Endothelial cell of umbilical vein (primary cell): Measurements from ENCODE around the gene SMARCA4. TPM values are rescaled to one million over a fixed set of nuclear protein-coding genes. Genes with fewer than 3 reads are reported as not detected.

Experiments used
- BruUV-seq: library from RNA; stranded (reverse); fragments of 400-500 nt; replicated peaks from 2 replicates; lab custom pipeline; 2021; lab: Mats Ljungman, UMichigan
- CTCF ChIA-PET: fragments of 300-600, 350-600 bp; sonication (Branson Sonifier 250); formaldehyde crosslinking; loops from one replicate; lab custom pipeline; 2021; ENCODE audit warnings: antibody characterized with exemption, inconsistent platforms; lab: Charles Lee
- POLR2A ChIA-PET: fragments of 300-600, 350-600 bp; sonication (Branson Sonifier 250); formaldehyde crosslinking; loops from one replicate; lab custom pipeline; 2021; ENCODE audit warnings: antibody characterized with exemption, inconsistent platforms; lab: Charles Lee
- DNase-seq: peaks from one replicate; pipeline ENCODE4 v3.0.0-alpha.2; 2011; ENCODE audit warnings: low read depth, low spot score
- FAIRE-seq: peaks from 2 replicates; lab custom pipeline; 2011; peaks lifted over from hg19 to GRCh38; lab: Jason Lieb, UNC
- H2AFZ ChIP-seq: 2 replicates; pipeline ENCODE4 v1.6.0; 2012; ENCODE audit warnings: low read depth, low read length, control low read depth, inconsistent platforms
- H3K27ac ChIP-seq: 2 replicates; pipeline ENCODE4 v1.5.1; 2011; ENCODE audit warnings: low read depth, mild to moderate bottlenecking, control low read depth, low read length, moderate library complexity; ENCODE audit not compliant: insufficient read depth
- H3K27me3 ChIP-seq, 2 experiments: 2 replicates each; pipeline versions ENCODE4 v1.6.0 to v1.6.1; 2011; ENCODE audit warnings: low read length in 2 of 2, mixed read lengths in 1 of 2; ENCODE audit not compliant: control insufficient read depth in 2 of 2, insufficient read depth in 2 of 2
- H3K36me3 ChIP-seq, 2 experiments: 2 replicates in 1 of 2; 3 replicates in 1 of 2; pipeline ENCODE4 v1.5.1; 2011; ENCODE audit warnings: low read length in 2 of 2, mild to moderate bottlenecking in 1 of 2, moderate library complexity in 1 of 2; ENCODE audit not compliant: control insufficient read depth in 2 of 2, insufficient read depth in 2 of 2; ENCODE audit errors: extremely low read depth in 1 of 2
- H3K4me1 ChIP-seq: 3 replicates; pipeline ENCODE4 v1.5.1; 2011; ENCODE audit warnings: mild to moderate bottlenecking, low read length; ENCODE audit not compliant: control insufficient read depth, insufficient read depth; ENCODE audit errors: extremely low read depth
- H3K4me2 ChIP-seq: 2 replicates; pipeline ENCODE4 v1.6.1; 2011; ENCODE audit warnings: low read length, control low read depth, mixed read lengths; ENCODE audit not compliant: insufficient read depth
- H3K4me3 ChIP-seq, 3 experiments: fragments of 200-600 bp in 1 of 3; sonication (generic), shearing (Covaris generic) in 1 of 3; replicated peaks in 1 of 3; 2 replicates each; pipeline ENCODE4 v1.5.1; 2011 to 2016; ENCODE audit warnings: control low read depth in 3 of 3, low read length in 3 of 3, mild to moderate bottlenecking in 2 of 3, inconsistent platforms in 1 of 3, low read depth in 1 of 3, moderate library complexity in 1 of 3; ENCODE audit not compliant: insufficient read depth in 1 of 3
- H3K79me2 ChIP-seq: 2 replicates; pipeline ENCODE4 v1.6.0; 2012; ENCODE audit warnings: low read length, inconsistent platforms; ENCODE audit not compliant: control insufficient read depth, insufficient read depth
- H3K9ac ChIP-seq: replicated peaks from 2 replicates; pipeline ENCODE3; 2011; ENCODE audit warnings: low read length, control low read depth; ENCODE audit not compliant: insufficient read depth; ENCODE audit errors: extremely low read depth
- H3K9me1 ChIP-seq: replicated peaks from 3 replicates; pipeline ENCODE4 v1.6.0; 2011; ENCODE audit warnings: mild to moderate bottlenecking, low read length; ENCODE audit not compliant: control insufficient read depth, insufficient read depth; ENCODE audit errors: extremely low read depth
- H3K9me3 ChIP-seq: replicated peaks from 2 replicates; pipeline ENCODE4 v1.5.1; 2012; ENCODE audit warnings: low read length, inconsistent platforms; ENCODE audit not compliant: control insufficient read depth, insufficient read depth
- H4K20me1 ChIP-seq: replicated peaks from 2 replicates; pipeline ENCODE3; 2011; ENCODE audit warnings: mild to moderate bottlenecking, low read length; ENCODE audit not compliant: control insufficient read depth, insufficient read depth; ENCODE audit errors: extremely low read depth
- CTCF ChIP-seq, 2 donors: IDR thresholded peaks; 1 replicate in 1 of 2; 2 replicates in 1 of 2; pipeline ENCODE4 v1.5.1; 2011; ENCODE audit warnings: low read length in 2 of 2, mild to moderate bottlenecking in 2 of 2, moderate library complexity in 2 of 2, control low read depth in 1 of 2, inconsistent platforms in 1 of 2, low read depth in 1 of 2; ENCODE audit not compliant: insufficient read depth in 1 of 2; ENCODE audit errors: extremely low read depth in 1 of 2
- EZH2 ChIP-seq: IDR thresholded peaks from 2 replicates; pipeline ENCODE4 v1.6.1; 2012; ENCODE audit warnings: borderline replicate concordance, low read depth, mild to moderate bottlenecking, moderate library complexity, low read length, inconsistent platforms; ENCODE audit not compliant: severe bottlenecking
- FOS ChIP-seq: IDR thresholded peaks from 2 replicates; pipeline ENCODE4 v1.6.1; 2011; ENCODE audit warnings: mild to moderate bottlenecking, low read length, moderate library complexity, borderline replicate concordance; ENCODE audit not compliant: insufficient read depth
- GATA2 ChIP-seq: IDR thresholded peaks from 2 replicates; pipeline ENCODE4 v1.7.0; 2011; ENCODE audit warnings: low read depth, mild to moderate bottlenecking, moderate library complexity, mixed read lengths, low read length; ENCODE audit not compliant: insufficient read length, insufficient read depth
- JUN ChIP-seq: IDR thresholded peaks from 2 replicates; pipeline ENCODE4 v1.6.1; 2011; ENCODE audit warnings: borderline replicate concordance, low read depth; ENCODE audit not compliant: insufficient read length, insufficient read depth
- MAX ChIP-seq: IDR thresholded peaks from 2 replicates; pipeline ENCODE4 v1.6.1; 2011; ENCODE audit not compliant: insufficient read depth, insufficient read length
- MYC ChIP-seq: IDR thresholded peaks from one replicate; pipeline ENCODE4 v1.6.1; 2011; ENCODE audit warnings: mild to moderate bottlenecking, low read depth, low read length
- POLR2A ChIP-seq: IDR thresholded peaks from 2 replicates; pipeline ENCODE4 v1.6.1; 2012; ENCODE audit warnings: low read depth, mild to moderate bottlenecking, control low read depth, low read length
- POLR2AphosphoS5 ChIP-seq: IDR thresholded peaks from 2 replicates; pipeline ENCODE4 v1.6.1; 2012; ENCODE audit warnings: low read depth, mild to moderate bottlenecking, control low read depth, low read length, moderate library complexity; ENCODE audit not compliant: insufficient read depth
- dilution Hi-C: fragments of 300-500 bp; cut with MboI; formaldehyde crosslinking; loops from one replicate; pipeline ENCODE4 v1.15.0; 2019; ENCODE audit warnings: low sequenced_read_pairs; ENCODE audit not compliant: extremely low pct_ligation_motif_present
- intact Hi-C: fragments of 100-400 bp; cut with micrococcal nuclease; formaldehyde crosslinking; loops from one replicate; pipeline ENCODE4 v1.10.0; 2022
- polyA plus RNA-seq, 4 experiments: library from polyadenylated mRNA; depleted of rRNA in 3 of 4; stranded (reverse) in 3 of 4; unstranded in 1 of 4; fragments of >200 nt; gene quantifications; 2 replicates each; pipeline versions ENCODE4 v1.2.1 to v1.2.3, GENCODE V29; 2011 to 2012; ENCODE audit warnings: missing spikeins in 1 of 4
- total RNA-seq: library from RNA; stranded (reverse); gene quantifications from 2 replicates; pipeline ENCODE4 v1.2.3, GENCODE V29; 2021

SMARCA4 gene
- total and polyA plus RNA-seq, 2 donors (not counting 3 experiments of a cell fraction or from before 2014, with no cell fraction given): 65.0 to 177 TPM

- POLR2A ChIA-PET: no interaction called here
- no peak overlapping the region for H3K4me2 ChIP-seq
- no peaks in the 10 kb centered on the region for H3K9me3 ChIP-seq
- no peaks in the 10 kb centered on the region for H3K4me1 ChIP-seq
- peaks cover 3% of the 10 kb centered on the region for H3K79me2 ChIP-seq
- TF ChIP-seq POLR2A: no peak
- TF ChIP-seq GATA2: no peak
- TF ChIP-seq MAX: no peak
- no peak for TF ChIP-seq POLR2AphosphoS5
- no peak for TF ChIP-seq JUN
- no peak for TF ChIP-seq FOS
- no peak overlapping the region for H2AFZ ChIP-seq
- H3K9ac ChIP-seq: no peak overlapping the region
- dilution Hi-C loops (no loop called here), intact Hi-C loops (no loop called here)
- CTCF ChIA-PET: interaction anchor here (1.0 to 1.1 kb wide), 2 partner anchors 20 to 50 kb away, joined by 3 read pairs; no protein-coding TSS in a partner anchor
- H3K27ac ChIP-seq: no peak overlapping the region
- FAIRE-seq (no peak), DNase-seq (no peak)
- H3K4me3 ChIP-seq: no peak overlapping the region
- H3K27me3 ChIP-seq: no peaks in the 10 kb centered on the region
- H4K20me1 ChIP-seq: no peaks in the 10 kb centered on the region
- peaks cover 0 to 45% of the 10 kb centered on the region in 2 experiments for H3K36me3 ChIP-seq
- BruUV-seq: no TSS peak
- no peaks in the 10 kb centered on the region for H3K9me1 ChIP-seq
Observed at GRCh38 chr19:10922638-10923014, 38.2 kb upstream of the SMARCA4 start.

GRCh38 chr19:10923260-10924112 is 37.3 kb upstream of the SMARCA4 start:
- dilution Hi-C loops (no loop called here), intact Hi-C loops (no loop called here)
- no peak for FAIRE-seq
- no peak overlapping the region for H3K4me2 ChIP-seq
- no peak overlapping the region for H3K4me3 ChIP-seq
- H3K9me1 ChIP-seq: no peaks in the 10 kb centered on the region
- H3K27me3 ChIP-seq: no peaks in the 10 kb centered on the region
- POLR2A ChIA-PET: no interaction called here
- no peak overlapping the region for H3K27ac ChIP-seq
- H4K20me1 ChIP-seq: no peaks in the 10 kb centered on the region
- H3K4me1 ChIP-seq: no peaks in the 10 kb centered on the region
- no peaks in the 10 kb centered on the region for H3K9me3 ChIP-seq
- peaks cover 9% of the 10 kb centered on the region for H3K79me2 ChIP-seq
- H2AFZ ChIP-seq: no peak overlapping the region
- BruUV-seq: no TSS peak
- no peak for TF ChIP-seq GATA2
- no peak for TF ChIP-seq MYC
- no peak for TF ChIP-seq MAX
- TF ChIP-seq POLR2AphosphoS5: no peak
- TF ChIP-seq JUN: no peak
- TF ChIP-seq CTCF (IDR thresholded peaks at IDR 0.05; ENCODE audit: extremely low read depth in 1 of 2, insufficient read depth in 1 of 2, low read depth in 1 of 2, low read length in 2 of 2): no peak
- TF ChIP-seq EZH2: no peak
- TF ChIP-seq POLR2A: no peak
- no peak for TF ChIP-seq FOS
- CTCF ChIA-PET: no interaction called here
- no peak overlapping the region for H3K9ac ChIP-seq
- no peak for DNase-seq
- H3K36me3 ChIP-seq: peaks cover 0 to 45% of the 10 kb centered on the region in 2 experiments
